Gastroesophageal sphincter (tissue), 3 donors: ENCODE data around the gene SRSF5.

Experiments used
- EP300 ChIP-seq: sonication (generic); formaldehyde crosslinking; IDR thresholded peaks from one replicate; pipeline ENCODE4 v1.6.1; 2017; ENCODE audit warnings: antibody characterized with exemption, mild to moderate bottlenecking
- POLR2A ChIP-seq, 2 donors: fragments of 450-650 bp; IDR thresholded peaks; one replicate each; pipeline ENCODE4 v1.6.1; 2017; ENCODE audit warnings: antibody characterized with exemption in 2 of 2, mild to moderate bottlenecking in 2 of 2, moderate library complexity in 1 of 2
- POLR2AphosphoS5 ChIP-seq: sonication (generic); formaldehyde crosslinking; IDR thresholded peaks from one replicate; pipeline ENCODE4 v1.6.1; 2017; ENCODE audit warnings: antibody characterized with exemption
- TF ChIP-seq, protein P1 (sequence below), 4 experiments: fragments of 200-600 bp in 2 of 4; fragments of 450-650 bp in 2 of 4; sonication (generic) in 1 of 4; IDR thresholded peaks; one replicate each; pipeline ENCODE4 v1.5.1; 2017 to 2019; ENCODE audit warnings: antibody characterized with exemption in 4 of 4, mild to moderate bottlenecking in 2 of 4, moderate library complexity in 2 of 4

DNA sequence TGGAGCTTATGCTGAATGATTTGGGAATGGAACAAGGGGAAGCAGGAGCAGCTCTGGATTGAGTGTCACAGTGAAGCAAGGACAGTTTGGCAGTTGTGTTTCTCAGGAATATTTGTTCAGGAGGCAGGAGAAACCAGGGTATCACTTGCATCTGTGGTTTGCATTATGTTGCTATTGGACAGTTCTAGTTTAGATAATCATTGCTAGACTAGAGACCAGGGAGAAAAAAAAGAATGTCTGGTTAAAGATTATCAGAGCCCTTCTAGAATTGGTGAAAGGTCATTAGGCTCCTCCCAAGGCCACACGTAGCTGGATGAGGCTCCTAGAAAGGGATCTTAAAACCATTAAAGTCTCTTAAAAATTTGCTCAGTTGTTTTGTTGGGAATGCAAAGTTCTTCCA, 17.0 kb upstream of the SRSF5 start:
- TF ChIP-seq, protein P1, sequence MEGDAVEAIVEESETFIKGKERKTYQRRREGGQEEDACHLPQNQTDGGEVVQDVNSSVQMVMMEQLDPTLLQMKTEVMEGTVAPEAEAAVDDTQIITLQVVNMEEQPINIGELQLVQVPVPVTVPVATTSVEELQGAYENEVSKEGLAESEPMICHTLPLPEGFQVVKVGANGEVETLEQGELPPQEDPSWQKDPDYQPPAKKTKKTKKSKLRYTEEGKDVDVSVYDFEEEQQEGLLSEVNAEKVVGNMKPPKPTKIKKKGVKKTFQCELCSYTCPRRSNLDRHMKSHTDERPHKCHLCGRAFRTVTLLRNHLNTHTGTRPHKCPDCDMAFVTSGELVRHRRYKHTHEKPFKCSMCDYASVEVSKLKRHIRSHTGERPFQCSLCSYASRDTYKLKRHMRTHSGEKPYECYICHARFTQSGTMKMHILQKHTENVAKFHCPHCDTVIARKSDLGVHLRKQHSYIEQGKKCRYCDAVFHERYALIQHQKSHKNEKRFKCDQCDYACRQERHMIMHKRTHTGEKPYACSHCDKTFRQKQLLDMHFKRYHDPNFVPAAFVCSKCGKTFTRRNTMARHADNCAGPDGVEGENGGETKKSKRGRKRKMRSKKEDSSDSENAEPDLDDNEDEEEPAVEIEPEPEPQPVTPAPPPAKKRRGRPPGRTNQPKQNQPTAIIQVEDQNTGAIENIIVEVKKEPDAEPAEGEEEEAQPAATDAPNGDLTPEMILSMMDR (IDR thresholded peaks at IDR 0.05) = no peak
- TF ChIP-seq POLR2AphosphoS5 (no peak), POLR2A (IDR thresholded peaks at IDR 0.05) (no peak), EP300 (no peak)
